GM12872 (cell line): ENCODE results near the gene MRPL12.

Source experiments
- TF ChIP-seq, protein P1 (sequence below): IDR thresholded peaks from 3 replicates; pipeline ENCODE4 v1.5.1; 2011; ENCODE audit warnings: low read depth, mild to moderate bottlenecking, low read length, moderate library complexity; ENCODE audit not compliant: insufficient read depth

MRPL12 gene

DNA sequence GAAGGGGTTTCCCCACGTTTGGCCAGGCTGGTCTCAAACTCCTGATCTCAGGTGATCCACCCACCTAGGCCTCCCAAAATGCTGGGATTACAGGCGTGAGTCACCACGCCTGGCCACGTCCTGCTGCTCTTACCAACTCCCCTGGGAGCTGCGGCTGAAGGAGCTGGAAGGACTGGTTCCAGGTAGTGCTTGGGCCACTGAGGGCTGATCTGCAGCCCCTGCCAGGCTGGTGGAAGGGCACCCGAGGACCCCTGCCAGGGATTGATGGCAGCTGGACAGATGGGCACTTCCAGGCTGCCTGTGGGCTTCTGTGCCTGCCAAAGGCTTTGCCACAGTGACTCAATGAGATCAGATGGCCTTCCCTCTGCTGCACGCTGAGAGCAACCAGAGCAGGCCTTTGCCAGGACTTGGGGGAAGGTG is 39.1 kb upstream of the MRPL12 start:
- TF ChIP-seq, protein P1, sequence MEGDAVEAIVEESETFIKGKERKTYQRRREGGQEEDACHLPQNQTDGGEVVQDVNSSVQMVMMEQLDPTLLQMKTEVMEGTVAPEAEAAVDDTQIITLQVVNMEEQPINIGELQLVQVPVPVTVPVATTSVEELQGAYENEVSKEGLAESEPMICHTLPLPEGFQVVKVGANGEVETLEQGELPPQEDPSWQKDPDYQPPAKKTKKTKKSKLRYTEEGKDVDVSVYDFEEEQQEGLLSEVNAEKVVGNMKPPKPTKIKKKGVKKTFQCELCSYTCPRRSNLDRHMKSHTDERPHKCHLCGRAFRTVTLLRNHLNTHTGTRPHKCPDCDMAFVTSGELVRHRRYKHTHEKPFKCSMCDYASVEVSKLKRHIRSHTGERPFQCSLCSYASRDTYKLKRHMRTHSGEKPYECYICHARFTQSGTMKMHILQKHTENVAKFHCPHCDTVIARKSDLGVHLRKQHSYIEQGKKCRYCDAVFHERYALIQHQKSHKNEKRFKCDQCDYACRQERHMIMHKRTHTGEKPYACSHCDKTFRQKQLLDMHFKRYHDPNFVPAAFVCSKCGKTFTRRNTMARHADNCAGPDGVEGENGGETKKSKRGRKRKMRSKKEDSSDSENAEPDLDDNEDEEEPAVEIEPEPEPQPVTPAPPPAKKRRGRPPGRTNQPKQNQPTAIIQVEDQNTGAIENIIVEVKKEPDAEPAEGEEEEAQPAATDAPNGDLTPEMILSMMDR = no peak

DNA sequence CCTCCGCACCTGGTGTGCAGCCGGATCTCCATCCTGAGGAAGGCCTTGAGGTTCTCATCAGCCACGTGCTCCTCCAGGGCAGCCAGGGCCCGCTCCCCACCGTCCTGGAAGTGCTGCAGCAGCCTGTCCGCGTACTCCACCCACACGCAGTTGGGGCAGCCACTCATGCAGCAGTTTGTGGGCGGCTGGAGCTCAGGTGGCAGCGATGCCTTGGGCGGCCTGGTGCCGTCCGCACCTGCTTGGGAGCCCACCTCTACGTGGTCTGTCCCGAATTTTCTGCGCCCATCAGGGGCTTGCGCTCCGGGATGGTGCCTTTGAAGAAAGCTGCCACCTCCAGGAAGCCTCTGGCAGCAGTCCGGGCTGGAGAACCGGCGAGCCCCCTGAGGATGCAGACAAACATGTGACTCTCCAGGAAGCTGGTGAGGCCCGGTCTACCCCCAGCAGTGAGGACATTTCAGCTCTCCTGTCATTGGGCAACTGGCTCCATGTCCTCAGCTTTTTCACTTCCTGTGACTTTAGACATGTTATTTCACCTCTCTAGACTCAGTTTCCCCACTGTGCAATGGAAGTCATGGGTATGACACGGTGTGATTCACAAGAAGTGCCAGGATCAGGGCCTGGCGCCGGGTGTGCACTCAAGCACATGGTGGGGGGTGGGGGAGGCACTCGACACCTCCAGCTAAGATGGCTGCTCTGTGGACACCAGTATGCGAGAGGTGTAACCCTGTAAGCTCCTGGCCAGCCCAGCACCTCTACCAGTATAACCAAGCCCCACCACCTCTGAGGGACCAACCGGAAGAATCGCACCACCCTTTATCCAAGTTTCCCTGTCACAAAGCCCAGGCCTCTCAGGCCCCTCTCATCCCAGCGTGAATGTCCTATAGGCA is 37.7 kb upstream of the MRPL12 start:
- TF ChIP-seq, protein P1 = no peak

DNA sequence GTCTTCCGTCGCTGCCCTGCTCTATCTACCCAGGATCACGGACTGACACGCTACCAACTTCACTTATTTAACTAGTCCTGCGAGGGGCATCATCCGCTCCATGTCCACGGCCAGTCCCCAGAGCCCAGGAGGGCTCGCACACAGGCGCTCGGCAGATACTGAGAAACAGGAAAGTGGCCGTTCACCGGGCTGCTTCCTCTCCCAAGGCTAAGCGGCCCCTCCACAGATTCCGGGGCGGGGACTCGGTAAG is 37.1 kb upstream of the MRPL12 start:
- TF ChIP-seq, protein P1 = no peak

DNA sequence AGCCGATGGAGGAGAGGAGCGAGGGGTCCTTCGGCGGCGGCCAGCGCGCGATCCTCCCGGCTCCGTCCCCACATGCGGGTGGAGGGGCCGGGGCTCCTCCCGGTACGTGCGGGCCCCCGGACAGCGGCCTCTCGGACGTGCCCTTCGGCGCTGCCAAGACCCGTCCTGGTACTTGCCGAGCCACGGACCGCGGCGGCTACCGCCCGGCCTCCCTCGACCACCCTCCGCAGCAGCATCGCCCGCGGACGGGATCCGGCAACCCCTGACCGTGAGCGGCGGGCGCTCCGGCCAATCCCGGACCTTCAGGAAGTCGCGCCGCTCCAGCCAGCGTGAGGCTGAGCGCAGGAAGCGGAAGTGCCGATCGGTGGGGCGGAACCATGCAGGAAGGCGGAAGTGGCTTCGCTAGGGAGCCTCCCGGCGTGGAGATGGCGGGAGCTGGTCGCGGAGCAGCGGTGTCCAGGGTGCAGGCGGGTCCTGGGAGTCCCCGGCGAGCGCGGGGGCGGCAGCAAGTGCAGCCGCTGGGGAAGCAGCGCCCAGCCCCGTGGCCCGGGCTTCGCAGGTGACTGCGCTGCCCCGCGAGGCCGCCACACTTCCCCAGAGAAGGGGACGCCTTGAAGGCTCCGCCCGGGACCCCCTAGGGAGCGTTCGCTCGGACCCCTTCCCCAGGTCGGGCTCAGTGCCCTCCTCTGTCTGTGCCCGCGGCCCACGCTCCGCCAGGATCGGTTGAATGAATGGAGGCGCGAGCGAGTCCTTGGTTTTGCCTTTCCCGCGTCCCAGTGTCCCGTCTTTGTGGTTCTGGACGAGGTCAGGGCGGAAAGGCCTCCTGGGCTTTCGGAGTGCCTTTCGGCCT is 36.6 kb upstream of the MRPL12 start, which contains the start of the genes CCDC137 and OXLD1:
Gene CCDC137 (plus strand): TSS at position 396 of the 850 bp plus-strand sequence. CDS start 30 bp downstream, at position 426.
Gene OXLD1 (minus strand): TSS at position 264 of the 850 bp plus-strand sequence. CDS start 28 bp downstream, at position 236.
- TF ChIP-seq, protein P1 = no peak

DNA sequence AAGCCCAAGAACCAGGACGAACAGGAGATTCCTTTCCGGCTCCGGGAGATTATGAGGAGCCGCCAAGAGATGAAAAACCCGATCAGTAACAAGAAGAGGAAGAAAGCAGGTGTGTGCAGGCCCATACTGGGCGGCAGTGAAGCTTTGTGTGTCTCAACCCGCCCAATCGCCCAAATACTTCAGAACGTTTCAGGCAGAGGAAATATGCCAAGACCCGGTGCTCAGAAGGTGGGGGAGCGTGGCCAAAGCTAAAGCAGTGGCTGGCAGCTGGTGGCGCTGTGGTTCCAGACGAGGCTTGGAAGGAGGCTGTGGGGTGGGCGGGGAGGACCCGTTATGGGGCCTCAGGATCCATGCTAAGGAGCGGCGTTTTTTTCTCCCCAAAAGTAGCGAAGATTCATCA is 35.4 kb upstream of the MRPL12 start:
- TF ChIP-seq, protein P1 = no peak

DNA sequence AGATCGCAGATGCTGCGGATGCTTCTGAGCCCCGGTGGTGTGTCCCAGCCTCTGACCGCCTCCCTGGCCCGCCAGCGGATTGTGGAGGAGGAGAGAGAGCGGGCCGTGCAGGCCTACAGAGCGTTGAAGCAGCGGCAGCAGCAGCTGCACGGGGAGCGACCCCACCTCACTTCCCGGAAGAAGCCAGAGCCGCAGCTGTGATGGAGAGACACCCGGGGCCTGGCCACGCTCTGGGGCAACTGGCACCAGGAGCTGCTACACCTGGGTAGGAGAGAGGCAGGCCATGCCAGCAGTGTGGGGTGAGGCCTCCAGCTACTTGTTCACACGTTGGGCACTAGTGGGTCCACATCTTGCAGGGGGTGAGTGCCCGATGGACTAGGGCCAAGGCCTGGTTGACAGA is 30.7 kb upstream of the MRPL12 start:
- TF ChIP-seq, protein P1 = no peak

DNA sequence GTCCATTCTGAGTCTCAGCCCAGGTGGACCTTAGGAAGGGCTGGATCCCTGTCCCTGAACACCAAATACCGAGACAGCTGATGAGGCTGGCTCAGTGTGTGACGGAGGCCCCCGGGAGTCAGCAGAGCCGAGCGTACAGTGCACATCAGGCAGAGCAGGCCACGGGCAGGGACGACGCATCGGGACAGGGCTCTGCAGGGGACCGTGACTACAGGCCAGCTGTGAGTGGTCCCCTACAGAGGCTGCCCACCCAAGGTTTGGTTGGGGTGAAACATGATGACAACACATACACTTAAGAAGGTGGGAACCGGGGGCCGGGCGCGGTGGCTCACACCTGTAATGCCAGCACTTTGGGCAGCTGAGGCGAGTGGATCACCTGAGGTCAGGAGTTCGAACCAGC is 30.2 kb upstream of the MRPL12 start:
- TF ChIP-seq, protein P1 = no peak
